HCT116 (cell line): ENCODE measurements around the gene PTGIS. TPM values are rescaled to one million over a fixed set of nuclear protein-coding genes. Genes with fewer than 3 reads are reported as not detected.

Experiments
- ATAC-seq: fragments of 200-7000 bp; cut with Tn5 transposase; 2 replicates; pipeline ENCODE4 v1.9.1; 2020; ENCODE audit warnings: mild to moderate bottlenecking, moderate library complexity
- BruUV-seq: library from RNA; stranded (reverse); fragments of 400-500 nt; replicated peaks from 2 replicates; lab custom pipeline; 2021; lab: Mats Ljungman, UMichigan
- CTCF ChIA-PET: fragments of 300-600 bp; sonication (Branson Sonifier 250); formaldehyde crosslinking; loops from one replicate; lab custom pipeline; 2021; ENCODE audit warnings: antibody characterized with exemption; lab: Charles Lee
- POLR2A ChIA-PET: fragments of 300-600, 350-600 bp; sonication (Branson Sonifier 250); formaldehyde crosslinking; loops from one replicate; lab custom pipeline; 2021; ENCODE audit warnings: antibody characterized with exemption; lab: Charles Lee
- RAD21 ChIA-PET, 2 experiments: fragments of 300-600 bp; sonication (Branson Sonifier 250); formaldehyde crosslinking; loops; one replicate each; lab custom pipeline; 2023; ENCODE audit warnings: low total read pairs in 2 of 2; ENCODE audit not compliant: uncharacterized antibody in 2 of 2, unreplicated experiment in 2 of 2, low non-redundant PET in 1 of 2; lab: Charles Lee
- DNase-seq: peaks from one replicate; pipeline ENCODE4 v3.0.0-alpha.2; 2010; ENCODE audit warnings: low read depth, low spot score
- H2AFZ ChIP-seq: fragments of 200-600 bp; shearing (Covaris generic), sonication (generic); 2 replicates; pipeline ENCODE4 v1.6.1; 2017; ENCODE audit warnings: low read depth, mixed run types, mixed read lengths, antibody characterized with exemption, low read length; ENCODE audit not compliant: poor library complexity, severe bottlenecking
- H3K27ac ChIP-seq: 2 replicates; pipeline ENCODE4 v1.5.1; 2012; ENCODE audit warnings: low read depth, low read length
- H3K27me3 ChIP-seq: fragments of 200-600 bp; sonication (generic); 2 replicates; pipeline ENCODE4 v1.6.1; 2016; ENCODE audit warnings: mixed run types, low read length, mixed read lengths; ENCODE audit not compliant: insufficient read depth
- H3K36me3 ChIP-seq, 2 experiments: fragments of 200-500 bp in 1 of 2; fragments of 200-600 bp in 1 of 2; sonication (Bioruptor generic) in 1 of 2; sonication (generic) in 1 of 2; 2 replicates each; pipeline versions ENCODE4 v1.5.1 to v1.6.1; 2014 to 2016; ENCODE audit warnings: low read length in 2 of 2, inconsistent platforms in 1 of 2, mixed read lengths in 1 of 2, mixed run types in 1 of 2; ENCODE audit not compliant: insufficient read depth in 2 of 2, control insufficient read depth in 1 of 2
- H3K4me1 ChIP-seq, 2 experiments: fragments of 200-600 bp in 1 of 2; sonication (generic) in 1 of 2; 2 replicates each; pipeline versions ENCODE4 v1.5.1 to v1.6.1; 2012 to 2017; ENCODE audit warnings: low read length in 2 of 2, inconsistent platforms in 1 of 2, mild to moderate bottlenecking in 1 of 2, mixed read lengths in 1 of 2, mixed run types in 1 of 2, moderate library complexity in 1 of 2; ENCODE audit not compliant: insufficient read depth in 2 of 2, control insufficient read depth in 1 of 2
- H3K4me2 ChIP-seq: fragments of 200-600 bp; sonication (generic); 2 replicates; pipeline ENCODE4 v1.6.1; 2017; ENCODE audit warnings: mixed run types, low read length, mixed read lengths
- H3K4me3 ChIP-seq, 2 experiments: fragments of 200-600 bp in 1 of 2; sonication (generic) in 1 of 2; replicated peaks in 1 of 2; 2 replicates each; pipeline ENCODE4 v1.5.1; 2011 to 2016; ENCODE audit warnings: low read length in 2 of 2, control low read depth in 1 of 2, low read depth in 1 of 2, mild to moderate bottlenecking in 1 of 2, mixed read lengths in 1 of 2, mixed run types in 1 of 2
- H3K79me2 ChIP-seq: fragments of 200-600 bp; sonication (generic); 2 replicates; pipeline ENCODE4 v1.6.1; 2017; ENCODE audit warnings: mild to moderate bottlenecking, mixed run types, low read length, moderate library complexity, mixed read lengths; ENCODE audit not compliant: insufficient read depth
- H3K9ac ChIP-seq: fragments of 200-600 bp; sonication (generic); 2 replicates; pipeline ENCODE4 v1.6.1; 2016; ENCODE audit warnings: low read length, mixed read lengths
- H3K9me2 ChIP-seq: fragments of 200-600 bp; sonication (generic), shearing (Covaris generic); 2 replicates; pipeline ENCODE4 v1.6.1; 2017; ENCODE audit warnings: mixed run types, mild to moderate bottlenecking, moderate library complexity; ENCODE audit not compliant: insufficient read depth
- H3K9me3 ChIP-seq, 2 experiments: fragments of 200-500 bp in 1 of 2; fragments of 200-600 bp in 1 of 2; sonication (Bioruptor generic) in 1 of 2; sonication (generic) in 1 of 2; 2 replicates each; pipeline ENCODE4 v1.6.1; 2014 to 2017; ENCODE audit warnings: low read length in 2 of 2, mixed read lengths in 2 of 2, inconsistent platforms in 1 of 2, low read depth in 1 of 2, mild to moderate bottlenecking in 1 of 2, mixed run types in 1 of 2, moderate library complexity in 1 of 2; ENCODE audit not compliant: control insufficient read depth in 1 of 2, insufficient read depth in 1 of 2
- H4K20me1 ChIP-seq: fragments of 200-600 bp; sonication (generic), shearing (Covaris generic); 2 replicates; pipeline ENCODE4 v1.6.1; 2017; ENCODE audit warnings: mixed run types, mild to moderate bottlenecking, moderate library complexity; ENCODE audit not compliant: insufficient read depth
- ZNF274 ChIP-seq: fragments of 200-500 bp; sonication (Bioruptor generic); IDR thresholded peaks from 2 replicates; pipeline ENCODE4 v1.6.1; 2014; ENCODE audit warnings: mild to moderate bottlenecking, low read depth, low read length, inconsistent platforms
- intact Hi-C: fragments of 100-400 bp; cut with micrococcal nuclease; formaldehyde crosslinking; loops from 2 replicates; pipeline ENCODE4 v1.10.0; 2022
- total RNA-seq: library from RNA; stranded (reverse); gene quantifications from one replicate; pipeline ENCODE4 v1.2.1, GENCODE V29; 2021; ENCODE audit not compliant: unreplicated experiment
- TF ChIP-seq, protein P1 (sequence below): IDR thresholded peaks from 2 replicates; pipeline ENCODE4 v1.6.1; 2012; ENCODE audit warnings: low read depth

The PTGIS gene
- total RNA-seq, 1 experiment from 2014 or later = 0.25 TPM

DNA sequence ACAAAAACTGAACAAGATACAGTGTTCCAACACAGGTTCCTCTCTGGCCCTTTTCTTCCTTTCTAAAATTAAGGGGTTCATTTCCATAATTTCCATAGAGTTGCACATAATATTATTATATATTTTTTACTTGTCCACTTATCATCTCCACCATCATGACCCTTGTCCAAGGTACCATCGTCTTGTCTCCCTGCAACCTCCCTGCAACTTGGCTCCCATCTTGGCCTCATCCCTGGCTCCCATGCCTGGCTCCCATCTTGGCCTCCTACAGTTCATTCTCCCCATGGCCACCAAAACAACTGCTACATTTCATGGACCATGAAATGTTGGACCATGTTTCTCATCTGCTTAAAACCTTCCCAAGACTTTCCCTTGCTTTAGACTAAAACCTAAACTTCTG is 82.4 kb downstream of the PTGIS start:
- CTCF ChIA-PET = interaction anchor here (1.2 to 2.6 kb wide), 8 partner anchors 12 to 152 kb away, joined by 3 to 23 read pairs (median 6); no protein-coding TSS in a partner anchor
- H4K20me1 ChIP-seq = no peaks in the 10 kb centered on the region
- H3K27ac ChIP-seq = no peak overlapping the region
- H3K9me2 ChIP-seq = no peaks in the 10 kb centered on the region
- POLR2A ChIA-PET = no interaction called here
- ATAC-seq (no peak), DNase-seq (no peak)
- H3K27me3 ChIP-seq = peaks cover 28% of the 10 kb centered on the region; the same call in 1 of the 2 replicates
- H3K9ac ChIP-seq = no peak overlapping the region
- no peaks in the 10 kb centered on the region for H3K9me3 ChIP-seq
- peaks cover 0 to 10% of the 10 kb centered on the region in 2 experiments; a peak in 1 of 4 replicates for H3K4me1 ChIP-seq
- BruUV-seq = no TSS peak
- no peak overlapping the region for H3K4me2 ChIP-seq
- no peaks in the 10 kb centered on the region for H3K36me3 ChIP-seq
- RAD21 ChIA-PET = no interaction called here
- H3K4me3 ChIP-seq = no peak overlapping the region
- H3K79me2 ChIP-seq = no peaks in the 10 kb centered on the region
- TF ChIP-seq, protein P1, sequence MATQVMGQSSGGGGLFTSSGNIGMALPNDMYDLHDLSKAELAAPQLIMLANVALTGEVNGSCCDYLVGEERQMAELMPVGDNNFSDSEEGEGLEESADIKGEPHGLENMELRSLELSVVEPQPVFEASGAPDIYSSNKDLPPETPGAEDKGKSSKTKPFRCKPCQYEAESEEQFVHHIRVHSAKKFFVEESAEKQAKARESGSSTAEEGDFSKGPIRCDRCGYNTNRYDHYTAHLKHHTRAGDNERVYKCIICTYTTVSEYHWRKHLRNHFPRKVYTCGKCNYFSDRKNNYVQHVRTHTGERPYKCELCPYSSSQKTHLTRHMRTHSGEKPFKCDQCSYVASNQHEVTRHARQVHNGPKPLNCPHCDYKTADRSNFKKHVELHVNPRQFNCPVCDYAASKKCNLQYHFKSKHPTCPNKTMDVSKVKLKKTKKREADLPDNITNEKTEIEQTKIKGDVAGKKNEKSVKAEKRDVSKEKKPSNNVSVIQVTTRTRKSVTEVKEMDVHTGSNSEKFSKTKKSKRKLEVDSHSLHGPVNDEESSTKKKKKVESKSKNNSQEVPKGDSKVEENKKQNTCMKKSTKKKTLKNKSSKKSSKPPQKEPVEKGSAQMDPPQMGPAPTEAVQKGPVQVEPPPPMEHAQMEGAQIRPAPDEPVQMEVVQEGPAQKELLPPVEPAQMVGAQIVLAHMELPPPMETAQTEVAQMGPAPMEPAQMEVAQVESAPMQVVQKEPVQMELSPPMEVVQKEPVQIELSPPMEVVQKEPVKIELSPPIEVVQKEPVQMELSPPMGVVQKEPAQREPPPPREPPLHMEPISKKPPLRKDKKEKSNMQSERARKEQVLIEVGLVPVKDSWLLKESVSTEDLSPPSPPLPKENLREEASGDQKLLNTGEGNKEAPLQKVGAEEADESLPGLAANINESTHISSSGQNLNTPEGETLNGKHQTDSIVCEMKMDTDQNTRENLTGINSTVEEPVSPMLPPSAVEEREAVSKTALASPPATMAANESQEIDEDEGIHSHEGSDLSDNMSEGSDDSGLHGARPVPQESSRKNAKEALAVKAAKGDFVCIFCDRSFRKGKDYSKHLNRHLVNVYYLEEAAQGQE = 0 out of 2 replicates have a peak, but pooled peaks have one; percentile 6
- TF ChIP-seq ZNF274 = no peak
- intact Hi-C loops = no loop called here
- H2AFZ ChIP-seq = no peak overlapping the region
